DMS114 treated with DMSO at 0.1 percent for 48 hours (cell line): ENCODE results near the gene IL1A.

Experiments
- DNase-seq: peaks from one replicate; lab custom pipeline; 2025; ENCODE audit not compliant: unreplicated experiment; lab: John Stamatoyannopoulos, UW

Gene IL1A

GRCh38 chr2:112818094-112818902 is 34.0 kb upstream of the IL1A start:
- no peak for DNase-seq

DNA sequence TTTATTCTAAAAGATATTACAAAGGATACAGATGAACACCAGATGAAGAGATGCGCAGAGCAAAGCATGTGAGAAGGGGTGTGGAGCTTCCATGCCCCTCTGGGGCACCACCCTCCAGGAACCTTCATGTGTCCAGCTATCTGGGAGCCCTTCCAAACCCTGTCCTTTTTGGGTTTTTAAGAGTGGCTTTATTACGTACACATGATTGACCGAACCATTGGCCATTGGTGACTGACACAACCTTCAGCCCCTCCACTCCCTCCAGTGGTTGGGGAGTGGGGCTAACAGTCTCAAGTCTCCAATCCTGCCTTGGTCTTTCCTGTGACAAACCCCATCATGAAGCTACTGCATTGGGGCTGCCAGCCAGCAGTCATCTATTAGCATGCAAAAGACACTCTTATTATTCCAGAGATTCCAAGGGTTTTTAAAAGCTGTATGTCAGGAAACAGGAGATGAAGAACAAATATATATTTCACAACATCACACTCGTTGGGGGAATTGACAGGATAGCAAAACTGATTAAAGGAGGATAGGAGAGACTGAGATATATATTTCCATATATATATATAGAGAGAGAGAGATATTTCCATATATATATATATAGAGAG is 32.9 kb upstream of the IL1A start:
- DNase-seq: no peak

DNA sequence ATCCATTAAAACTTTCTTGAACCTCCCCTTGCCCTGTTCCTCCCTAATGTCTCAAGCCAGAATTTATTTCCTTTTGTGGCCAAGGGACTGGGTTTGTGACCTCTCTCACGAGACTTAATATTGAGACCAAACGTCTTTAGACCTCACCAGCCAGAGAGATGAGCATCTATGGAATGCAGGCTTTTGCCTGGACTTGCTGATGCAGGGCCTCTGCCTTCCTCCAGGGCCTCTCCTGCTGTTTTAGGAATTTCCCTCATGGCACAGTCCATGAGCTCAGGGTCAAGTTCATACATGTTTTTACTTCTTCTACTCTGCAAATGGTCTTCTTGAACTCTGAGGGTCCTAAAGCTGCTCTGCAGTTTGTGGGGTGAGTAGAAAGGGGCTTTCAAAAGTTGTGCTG is 30.0 kb upstream of the IL1A start:
- no peak for DNase-seq

- no peak for DNase-seq
These were observed 29.1 kb upstream of the IL1A start for GRCh38 chr2:112813280-112813966.

DNA sequence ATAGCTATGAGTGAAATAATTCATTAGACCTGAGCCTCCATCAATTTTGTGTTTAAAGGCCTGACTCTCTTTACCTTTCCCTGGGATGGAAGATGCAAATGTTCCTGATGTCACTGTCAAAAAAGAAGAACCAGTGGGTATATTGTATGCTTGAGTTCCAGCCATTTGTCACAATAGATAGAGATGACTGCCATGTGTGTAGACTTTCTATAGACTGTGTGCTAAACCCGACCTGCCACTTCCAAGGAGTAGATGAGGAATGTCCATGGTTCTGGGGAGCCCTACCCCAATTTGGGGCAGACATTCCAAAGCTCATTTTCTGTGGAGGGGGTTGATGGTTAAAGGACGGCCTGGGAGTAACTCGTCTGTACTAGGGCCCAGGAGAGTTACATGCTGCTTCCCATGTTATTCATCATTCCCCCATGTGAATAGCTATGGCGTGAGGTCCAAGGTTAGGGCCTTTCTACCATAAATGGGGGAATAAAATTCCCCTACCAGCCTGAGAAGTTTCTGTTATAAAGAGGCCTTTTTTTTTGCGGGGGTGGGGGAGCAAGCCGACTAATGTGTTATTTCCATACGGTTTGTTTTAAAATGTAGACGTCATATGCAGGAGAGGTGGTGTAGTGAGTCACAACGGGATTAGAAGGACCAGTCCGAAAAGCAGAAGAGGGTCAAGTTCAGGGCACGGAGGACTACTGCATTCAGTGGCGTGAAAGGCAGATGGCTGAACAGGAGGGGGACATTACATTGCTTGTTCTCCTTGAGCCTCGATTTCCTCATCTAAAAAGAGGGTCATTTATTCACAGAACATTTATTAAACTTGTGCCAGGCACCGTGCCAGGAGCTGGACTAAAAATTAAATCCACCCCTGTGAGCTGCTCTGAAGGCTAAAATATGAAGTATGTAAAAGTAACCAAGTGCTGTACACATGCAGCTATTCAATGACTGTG is 28.3 kb upstream of the IL1A start:
- no peak for DNase-seq

GRCh38 chr2:112811841-112812306 is 27.6 kb upstream of the IL1A start:
- DNase-seq: no peak

DNA sequence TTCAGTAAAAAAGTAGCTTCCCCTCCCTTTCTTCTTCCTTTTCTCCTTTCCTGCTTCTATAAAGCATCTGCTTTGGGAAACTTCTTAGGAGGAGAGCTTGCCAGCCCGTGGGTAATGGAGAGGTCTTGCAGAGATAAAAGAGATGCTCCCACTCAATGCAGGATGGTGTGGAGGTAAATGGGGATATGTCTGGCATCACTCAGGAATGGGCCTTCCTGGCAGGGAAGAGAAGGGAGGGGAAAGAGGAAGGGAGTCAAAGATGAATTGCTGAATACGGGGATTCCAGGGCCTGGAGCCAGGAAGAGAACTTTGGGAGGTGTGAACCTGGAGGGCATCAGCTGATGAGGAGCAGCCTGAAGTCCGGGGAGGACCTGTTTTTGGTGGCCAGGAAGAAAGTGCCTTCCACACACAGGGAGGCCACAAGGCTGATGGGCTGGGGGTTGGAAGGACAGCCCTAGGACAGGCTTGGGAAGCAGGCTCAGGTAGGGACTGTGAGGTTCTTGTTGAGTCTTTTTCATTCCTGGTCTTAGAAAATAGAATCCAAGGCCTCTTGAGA is 27.1 kb upstream of the IL1A start:
- DNase-seq: no peak

GRCh38 chr2:112809112-112809511 is 24.8 kb upstream of the IL1A start:
- DNase-seq: no peak

- no peak for DNase-seq
These were observed 23.0 kb upstream of the IL1A start for GRCh38 chr2:112807233-112807807.

DNA sequence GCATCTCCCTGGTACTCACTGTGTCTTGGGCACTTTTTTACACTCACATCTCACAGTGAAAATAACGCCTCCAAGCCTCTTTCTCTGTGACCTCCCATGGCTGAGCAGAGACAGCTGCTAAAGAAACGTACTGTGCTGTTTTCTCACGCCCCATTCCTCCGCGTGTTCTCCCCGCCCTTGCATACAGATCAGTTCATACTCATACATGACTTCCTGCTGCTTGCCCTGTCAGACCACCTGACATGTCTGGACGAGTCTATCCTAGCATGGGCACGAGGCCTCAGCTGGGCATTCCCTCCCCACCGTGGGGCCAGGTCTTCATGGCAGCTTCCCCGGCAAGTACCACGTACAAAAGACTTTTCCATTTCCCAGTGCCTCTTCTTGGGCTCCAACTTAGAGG is 21.2 kb upstream of the IL1A start:
- DNase-seq: no peak

GRCh38 chr2:112803691-112804521 is 19.6 kb upstream of the IL1A start:
- DNase-seq: no peak

DNA sequence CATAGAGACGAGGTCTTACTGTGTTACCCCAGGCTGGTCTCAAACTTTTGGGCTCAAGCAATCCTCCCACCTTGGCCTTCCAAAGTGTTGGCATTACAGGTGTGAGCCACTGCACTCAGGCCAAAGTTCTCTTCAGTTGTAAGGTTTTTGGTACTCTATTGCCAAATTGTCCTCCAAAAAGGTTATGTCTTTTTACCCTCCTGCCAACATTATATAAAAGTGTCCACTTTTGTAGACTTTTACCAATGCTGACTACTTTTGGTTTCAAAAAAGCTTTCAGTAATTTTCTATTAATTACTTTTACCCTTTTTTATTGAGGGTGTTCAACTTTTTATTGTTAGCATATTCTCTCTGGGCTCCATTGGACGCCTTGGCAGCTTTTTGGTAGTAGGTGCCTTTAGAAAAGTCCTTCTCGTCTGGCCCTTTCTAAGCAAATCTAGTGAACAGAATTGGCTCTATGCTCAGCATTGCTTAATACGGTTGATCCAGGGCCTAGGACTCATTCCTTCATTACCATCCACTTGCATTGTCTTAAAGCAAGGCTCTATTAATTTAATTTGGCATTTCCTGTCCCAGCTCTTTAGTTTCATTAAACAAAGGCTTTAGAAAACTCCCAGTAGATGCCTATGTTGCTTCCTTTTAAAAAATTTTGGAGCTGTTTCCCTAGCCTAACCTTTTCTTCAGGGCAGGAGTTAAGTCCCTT is 16.7 kb upstream of the IL1A start:
- no peak for DNase-seq

GRCh38 chr2:112798979-112799975 is 15.0 kb upstream of the IL1A start:
- no peak for DNase-seq

- DNase-seq: no peak
These were observed 12.2 kb upstream of the IL1A start for GRCh38 chr2:112796486-112796885.

- no peak for DNase-seq
These were observed 11.5 kb upstream of the IL1A start for GRCh38 chr2:112795774-112796173.

- no peak for DNase-seq
These were observed 10.5 kb upstream of the IL1A start for GRCh38 chr2:112794841-112795240.

DNA sequence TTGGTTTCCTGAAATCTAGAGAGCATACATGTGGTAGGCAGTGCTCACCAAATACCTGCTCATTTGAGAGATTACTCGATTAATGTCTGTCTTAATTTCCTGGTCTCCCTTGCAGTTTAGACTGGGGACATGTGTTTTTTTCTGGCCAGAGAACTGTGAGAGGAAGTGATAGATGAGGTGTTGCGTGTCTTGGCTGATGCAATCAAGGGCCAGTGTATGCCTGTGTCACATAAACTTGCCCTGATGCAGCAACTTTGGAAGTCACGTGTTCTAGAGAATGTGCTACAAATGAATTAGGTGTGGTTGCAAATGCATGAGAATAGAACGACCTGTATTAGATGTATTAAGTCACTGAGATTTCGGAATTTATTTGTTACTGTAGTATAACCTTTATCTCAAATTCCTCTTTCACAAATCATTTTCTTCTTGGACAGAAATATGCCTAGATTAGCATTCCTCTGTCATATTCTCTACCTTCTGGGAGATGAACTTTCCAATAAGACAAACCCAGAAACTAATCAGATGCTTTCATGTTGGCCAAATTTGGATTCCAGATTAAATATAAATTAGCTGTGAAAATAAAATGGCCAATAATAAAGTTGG is 9.9 kb upstream of the IL1A start:
- no peak for DNase-seq
